H1 (cell line): ENCODE measurements around the gene NBPF6. TPM values are rescaled to one million over a fixed set of nuclear protein-coding genes. Genes with fewer than 3 reads are reported as not detected.
"Not testable (repeated sequence)": the region's sequence is repeated elsewhere in the genome, so short reads cannot be mapped to it uniquely, and the experiment has no call there.

Source experiments
- CTCF ChIA-PET: fragments of 300-600 bp; sonication (Branson Sonifier 250); formaldehyde crosslinking; loops from one replicate; lab custom pipeline; 2021; ENCODE audit not compliant: partially characterized antibody; lab: Charles Lee
- POLR2A ChIA-PET: fragments of 300-600 bp; sonication (Branson Sonifier 250); formaldehyde crosslinking; loops from one replicate; lab custom pipeline; 2021; ENCODE audit warnings: inconsistent platforms; ENCODE audit not compliant: partially characterized antibody; lab: Charles Lee
- DNase-seq, 2 experiments: peaks; one replicate each; pipeline versions ENCODE4 v3.0.0 to v3.0.0-alpha.2; 2010 to 2022; ENCODE audit warnings: low spot score in 2 of 2, low read depth in 1 of 2, mixed read lengths in 1 of 2
- FAIRE-seq: peaks from 2 replicates; lab custom pipeline; 2011; peaks lifted over from hg19 to GRCh38; lab: Jason Lieb, UNC
- H2AFZ ChIP-seq: 2 replicates; pipeline ENCODE4 v1.8.1; 2012; ENCODE audit warnings: low read length, inconsistent platforms
- H2AK5ac ChIP-seq: 2 replicates; pipeline ENCODE4 v1.6.1; 2013; ENCODE audit warnings: low read depth, low read length
- H2BK120ac ChIP-seq: replicated peaks from 2 replicates; pipeline ENCODE3; 2013; ENCODE audit warnings: low read depth, low read length, inconsistent platforms
- H2BK12ac ChIP-seq: 2 replicates; pipeline ENCODE4 v1.6.1; 2013; ENCODE audit warnings: low read depth, low read length
- H2BK15ac ChIP-seq: 2 replicates; pipeline ENCODE4 v1.6.1; 2013; ENCODE audit warnings: low read length
- H2BK20ac ChIP-seq: 2 replicates; pipeline ENCODE4 v1.6.1; 2013; ENCODE audit warnings: low read length
- H2BK5ac ChIP-seq: 2 replicates; pipeline ENCODE4 v1.6.1; 2013; ENCODE audit warnings: low read depth, low read length
- H3K14ac ChIP-seq: 2 replicates; pipeline ENCODE4 v1.6.1; 2013; ENCODE audit warnings: inconsistent platforms; ENCODE audit not compliant: insufficient read length
- H3K18ac ChIP-seq: 2 replicates; pipeline ENCODE4 v1.6.1; 2013; ENCODE audit warnings: low read length; ENCODE audit errors: extremely low read depth
- H3K23ac ChIP-seq: 2 replicates; pipeline ENCODE4 v1.6.1; 2013; ENCODE audit warnings: inconsistent platforms; ENCODE audit not compliant: insufficient read length
- H3K23me2 ChIP-seq: 2 replicates; pipeline ENCODE4 v1.6.1; 2013; ENCODE audit warnings: low read depth, low read length
- H3K27ac ChIP-seq: 2 replicates; pipeline ENCODE4 v1.6.1; 2011; ENCODE audit warnings: low read depth, low read length, inconsistent platforms
- H3K27me3 ChIP-seq, 4 experiments: replicated peaks in 1 of 4; 1 replicate in 1 of 4; 2 replicates in 3 of 4; pipeline versions ENCODE4 v1.6.1 to v1.8.1; 2011 to 2013; ENCODE audit warnings: low read length in 3 of 4, mild to moderate bottlenecking in 3 of 4, inconsistent platforms in 2 of 4, mixed read lengths in 2 of 4, moderate library complexity in 1 of 4; ENCODE audit not compliant: control insufficient read depth in 3 of 4, insufficient read depth in 3 of 4; ENCODE audit errors: extremely low read depth in 1 of 4
- H3K36me3 ChIP-seq, 4 experiments: 2 replicates each; pipeline versions ENCODE4 v1.6.1 to v1.8.1; 2011 to 2013; ENCODE audit warnings: mild to moderate bottlenecking in 4 of 4, low read length in 3 of 4, moderate library complexity in 2 of 4, control low read depth in 1 of 4, inconsistent platforms in 1 of 4; ENCODE audit not compliant: insufficient read depth in 4 of 4, control insufficient read depth in 2 of 4
- H3K4ac ChIP-seq: replicated peaks from 2 replicates; pipeline ENCODE3; 2013; ENCODE audit warnings: low read length, low read depth, mixed read lengths, inconsistent platforms; ENCODE audit not compliant: insufficient read length
- H3K4me1 ChIP-seq, 4 experiments: replicated peaks in 1 of 4; 1 replicate in 1 of 4; 2 replicates in 3 of 4; pipeline versions ENCODE4 v1.6.1 to v1.8.1; 2011 to 2013; ENCODE audit warnings: low read length in 3 of 4, inconsistent platforms in 2 of 4, mixed read lengths in 1 of 4; ENCODE audit not compliant: insufficient read depth in 4 of 4, control insufficient read depth in 3 of 4
- H3K4me2 ChIP-seq, 2 experiments: 2 replicates each; pipeline versions ENCODE4 v1.6.1 to v1.8.1; 2011 to 2013; ENCODE audit warnings: low read depth in 2 of 2, low read length in 2 of 2, control low read depth in 1 of 2, inconsistent platforms in 1 of 2, mild to moderate bottlenecking in 1 of 2; ENCODE audit not compliant: insufficient read depth in 1 of 2
- H3K4me3 ChIP-seq, 4 experiments: fragments of 200-600, 300-600 bp in 1 of 4; sonication (generic), shearing (Covaris generic), sonication (Bioruptor Twin) in 1 of 4; 2 replicates each; pipeline versions ENCODE4 v1.5.1 to v1.8.1; 2011 to 2016; ENCODE audit warnings: low read length in 4 of 4, low read depth in 3 of 4, control low read depth in 2 of 4, inconsistent platforms in 2 of 4, mild to moderate bottlenecking in 2 of 4, mixed read lengths in 1 of 4, moderate library complexity in 1 of 4; ENCODE audit not compliant: insufficient read depth in 2 of 4; ENCODE audit errors: extremely low read depth in 1 of 4
- H3K56ac ChIP-seq: replicated peaks from 2 replicates; pipeline ENCODE3; 2013; ENCODE audit warnings: low read depth, mild to moderate bottlenecking, mixed read lengths, low read length, inconsistent platforms; ENCODE audit not compliant: insufficient read length
- H3K79me1 ChIP-seq: 2 replicates; pipeline ENCODE4 v1.6.1; 2013; ENCODE audit warnings: low read depth, low read length, control low read depth
- H3K79me2 ChIP-seq, 2 experiments: 2 replicates each; pipeline versions ENCODE4 v1.6.1 to v1.8.1; 2012 to 2013; ENCODE audit warnings: low read length in 2 of 2, mild to moderate bottlenecking in 2 of 2, inconsistent platforms in 1 of 2; ENCODE audit not compliant: insufficient read depth in 2 of 2, control insufficient read depth in 1 of 2
- H3K9ac ChIP-seq, 4 experiments: replicated peaks in 1 of 4; 1 replicate in 1 of 4; 2 replicates in 3 of 4; pipeline versions ENCODE4 v1.6.1 to v1.8.1; 2011 to 2013; ENCODE audit warnings: low read depth in 3 of 4, low read length in 3 of 4, control low read depth in 2 of 4, mild to moderate bottlenecking in 2 of 4, moderate library complexity in 2 of 4, inconsistent platforms in 1 of 4; ENCODE audit errors: extremely low read depth in 1 of 4
- H3K9me3 ChIP-seq, 2 experiments: 2 replicates each; pipeline versions ENCODE4 v1.6.1 to v1.8.1; 2012 to 2013; ENCODE audit warnings: mild to moderate bottlenecking in 2 of 2, moderate library complexity in 2 of 2, control low read depth in 1 of 2, inconsistent platforms in 1 of 2, low read depth in 1 of 2, low read length in 1 of 2, mixed read lengths in 1 of 2; ENCODE audit not compliant: insufficient read depth in 2 of 2
- H4K20me1 ChIP-seq, 2 experiments: replicated peaks in 1 of 2; 2 replicates each; pipeline versions ENCODE3 to v1.8.1; 2011 to 2013; ENCODE audit warnings: inconsistent platforms in 2 of 2, low read length in 2 of 2, mild to moderate bottlenecking in 1 of 2; ENCODE audit not compliant: insufficient read depth in 2 of 2, control insufficient read depth in 1 of 2
- H4K5ac ChIP-seq: 2 replicates; pipeline ENCODE4 v1.6.1; 2013; ENCODE audit warnings: low read length, low read depth, mixed read lengths, inconsistent platforms; ENCODE audit not compliant: insufficient read length
- H4K8ac ChIP-seq: 2 replicates; pipeline ENCODE4 v1.8.0; 2013; ENCODE audit warnings: mild to moderate bottlenecking, moderate library complexity, low read length, inconsistent platforms; ENCODE audit not compliant: insufficient read depth; ENCODE audit errors: extremely low read depth
- H4K91ac ChIP-seq: replicated peaks from 2 replicates; pipeline ENCODE3; 2013; ENCODE audit warnings: low read length, mixed read lengths, inconsistent platforms; ENCODE audit not compliant: insufficient read length
- WGBS, 2 experiments: shearing (Covaris generic) in 1 of 2; methylation state at CpG; one replicate each; pipeline versions ENCODE4 v1.1.6 to v1.1.7; 2013 to 2015; ENCODE audit warnings: low lambda C conversion rate in 2 of 2, mixed read lengths in 2 of 2, inconsistent platforms in 1 of 2, low coverage in 1 of 2, missing lambda C conversion rate in 1 of 2; ENCODE audit not compliant: insufficient replicate concordance in 2 of 2, insufficient coverage in 1 of 2, insufficient read length in 1 of 2; ENCODE audit errors: extremely low coverage in 1 of 2, missing lambda C conversion rate in 1 of 2; 5-methylcytosine and 5-hydroxymethylcytosine counted together
- polyA plus RNA-seq, 7 experiments: library from polyadenylated mRNA; depleted of rRNA in 3 of 7; stranded (reverse) in 5 of 7; unstranded in 2 of 7; fragments of >200 nt in 5 of 7; fragments of 200-250 nt in 2 of 7; gene quantifications; 1 replicate in 5 of 7; 2 replicates in 1 of 7; 4 replicates in 1 of 7; pipeline versions ENCODE4 v1.2.1 to v1.2.3, GENCODE V29; 2011 to 2013; ENCODE audit warnings: missing spikeins in 2 of 7, mixed read lengths in 2 of 7
- total RNA-seq: library from RNA; stranded (reverse); fragmentation: NEBNext Ultra II Directional; extraction: Animal tissue kit (Norgen Biotek cat#: 25700); gene quantifications from 2 replicates; pipeline ENCODE4 v1.2.1, GENCODE V29; 2021

The NBPF6 gene
- total and polyA plus RNA-seq, 2 of the 8 experiments (the other 6 are each of a cell fraction or from before 2014, with no cell fraction given): not detected

- H3K23me2 ChIP-seq, H2AK5ac ChIP-seq, H3K4me1 ChIP-seq, H4K8ac ChIP-seq, H3K4me2 ChIP-seq, H3K36me3 ChIP-seq, H2BK20ac ChIP-seq, H2BK12ac ChIP-seq, FAIRE-seq, H3K23ac ChIP-seq, DNase-seq, H2BK5ac ChIP-seq, CTCF ChIA-PET, H3K14ac ChIP-seq, H3K9ac ChIP-seq, H3K79me2 ChIP-seq, H2BK15ac ChIP-seq, H3K18ac ChIP-seq, H3K27ac ChIP-seq, H3K79me1 ChIP-seq, H3K56ac ChIP-seq, H2AFZ ChIP-seq, H4K91ac ChIP-seq, POLR2A ChIA-PET, H3K4ac ChIP-seq, H4K20me1 ChIP-seq, H3K9me3 ChIP-seq, H4K5ac ChIP-seq, H3K4me3 ChIP-seq, H2BK120ac ChIP-seq, H3K27me3 ChIP-seq: not testable (repeated sequence)
- 80% methylated on average over 2 of the region's 5 CpGs; no CpG with 5 or more reads in 1 of the 2 experiments for WGBS, 2 experiments
Measured at GRCh38 chr1:108467155-108467554, 17.0 kb downstream of the NBPF6 start.

GRCh38 chr1:108470750-108471149, 20.6 kb downstream of the NBPF6 start:
- H3K4me2 ChIP-seq, H4K20me1 ChIP-seq, H3K27ac ChIP-seq, H3K18ac ChIP-seq, H4K91ac ChIP-seq, CTCF ChIA-PET, H4K5ac ChIP-seq, H3K36me3 ChIP-seq, H4K8ac ChIP-seq, DNase-seq, H3K56ac ChIP-seq, H2BK12ac ChIP-seq, H3K9ac ChIP-seq, H3K4me1 ChIP-seq, H3K27me3 ChIP-seq, H2AK5ac ChIP-seq, H2BK5ac ChIP-seq, H3K23me2 ChIP-seq, POLR2A ChIA-PET, H3K4ac ChIP-seq, H2BK20ac ChIP-seq, H2BK120ac ChIP-seq, FAIRE-seq, H2BK15ac ChIP-seq, H3K23ac ChIP-seq, H3K79me1 ChIP-seq, H2AFZ ChIP-seq, H3K14ac ChIP-seq, H3K4me3 ChIP-seq, H3K79me2 ChIP-seq: not testable (repeated sequence)
- 81% methylated on average over 4 of the region's 4 CpGs; no CpG with 5 or more reads in 1 of the 2 experiments for WGBS, 2 experiments
- peaks cover 6 to 12% of the 10 kb centered on the region in 2 experiments; a peak in 2 of 4 replicates for H3K9me3 ChIP-seq
